Panc1 (cell line): ENCODE data around the gene RABGAP1L. TPM values are rescaled to one million over a fixed set of nuclear protein-coding genes. Genes with fewer than 3 reads are reported as not detected.

Experiments used
- ATAC-seq: fragments of 200-7000 bp; cut with Tn5 transposase; 2 replicates; pipeline ENCODE4 v1.9.1; 2020; ENCODE audit warnings: mild to moderate bottlenecking, moderate library complexity
- BruUV-seq: library from RNA; stranded (reverse); fragments of 400-500 nt; replicated peaks from 2 replicates; lab custom pipeline; 2021; lab: Mats Ljungman, UMichigan
- CTCF ChIA-PET: fragments of 300-600 bp; sonication (Branson Sonifier 250); formaldehyde crosslinking; loops from one replicate; lab custom pipeline; 2022; ENCODE audit warnings: antibody characterized with exemption; lab: Charles Lee
- POLR2A ChIA-PET: fragments of 300-600 bp; sonication (Branson Sonifier 250); formaldehyde crosslinking; loops from one replicate; lab custom pipeline; 2022; ENCODE audit warnings: antibody characterized with exemption; lab: Charles Lee
- DNase-seq: peaks from one replicate; pipeline ENCODE4 v3.0.0-alpha.2; 2010; ENCODE audit warnings: low read depth, low spot score
- H3K27ac ChIP-seq: 2 replicates; pipeline ENCODE4 v1.5.1; 2011; ENCODE audit warnings: mild to moderate bottlenecking, low read length, inconsistent platforms
- H3K27me3 ChIP-seq: fragments of 200-500 bp; sonication (Bioruptor generic); 2 replicates; pipeline ENCODE4 v1.6.0; 2014; ENCODE audit warnings: low read length, inconsistent platforms; ENCODE audit not compliant: control insufficient read depth, insufficient read depth
- H3K36me3 ChIP-seq: fragments of 200-500 bp; sonication (Bioruptor generic); 2 replicates; pipeline ENCODE4 v1.5.1; 2014; ENCODE audit warnings: inconsistent platforms, mild to moderate bottlenecking, low read length, moderate library complexity; ENCODE audit not compliant: control insufficient read depth, insufficient read depth
- H3K4me1 ChIP-seq: 2 replicates; pipeline ENCODE4 v1.5.1; 2011; ENCODE audit warnings: inconsistent platforms, mild to moderate bottlenecking, low read length, moderate library complexity; ENCODE audit not compliant: control insufficient read depth, insufficient read depth
- H3K4me3 ChIP-seq, 2 experiments: 2 replicates each; pipeline ENCODE4 v1.5.1; 2011 to 2012; ENCODE audit warnings: low read depth in 2 of 2, low read length in 2 of 2, mild to moderate bottlenecking in 2 of 2, inconsistent platforms in 1 of 2, moderate library complexity in 1 of 2
- H3K9me3 ChIP-seq: fragments of 200-500 bp; sonication (Bioruptor generic); 2 replicates; pipeline ENCODE4 v1.5.1; 2014; ENCODE audit warnings: low read depth, mild to moderate bottlenecking, inconsistent platforms, low read length, moderate library complexity; ENCODE audit not compliant: control insufficient read depth, insufficient read depth
- POLR2AphosphoS5 ChIP-seq: IDR thresholded peaks from 2 replicates; pipeline ENCODE4 v1.6.1; 2012; ENCODE audit warnings: mild to moderate bottlenecking, low read depth, low read length, moderate library complexity
- REST ChIP-seq, 2 experiments: IDR thresholded peaks; 2 replicates each; pipeline ENCODE4 v1.6.1; 2011 to 2012; ENCODE audit warnings: low read depth in 2 of 2, control low read depth in 1 of 2, low read length in 1 of 2, mild to moderate bottlenecking in 1 of 2, moderate library complexity in 1 of 2; ENCODE audit not compliant: insufficient read depth in 1 of 2
- SIN3A ChIP-seq: IDR thresholded peaks from 2 replicates; pipeline ENCODE4 v1.6.1; 2012; ENCODE audit warnings: low read depth, mild to moderate bottlenecking, low read length, moderate library complexity, borderline replicate concordance; ENCODE audit not compliant: insufficient read depth
- TCF7L2 ChIP-seq: IDR thresholded peaks from 2 replicates; pipeline ENCODE4 v1.6.1; 2011; ENCODE audit warnings: mild to moderate bottlenecking, low read depth, low read length, inconsistent platforms
- in situ Hi-C: cut with HindIII; loops from 2 replicates; pipeline ENCODE4 v1.10.0; 2016; ENCODE audit warnings: low sequenced_read_pairs, low pct_unique_long_range_greater_than_20kb
- intact Hi-C: fragments of 100-400 bp; cut with micrococcal nuclease; formaldehyde crosslinking; loops from one replicate; pipeline ENCODE4 v1.10.0; 2022; ENCODE audit not compliant: unreplicated experiment
- total RNA-seq: library from RNA; stranded (reverse); gene quantifications from one replicate; pipeline ENCODE4 v1.2.1, GENCODE V29; 2021; ENCODE audit not compliant: unreplicated experiment
- TF ChIP-seq, protein P1 (sequence below): fragments of 450-650 bp; IDR thresholded peaks from 2 replicates; pipeline ENCODE4 v1.5.1; 2017; ENCODE audit warnings: mild to moderate bottlenecking

Gene RABGAP1L
- total RNA-seq, 1 experiment from 2014 or later = 37.0 TPM

GRCh38 chr1:174724219-174724618 lies 564.9 kb downstream of the RABGAP1L start:
- no peak overlapping the region for H3K27ac ChIP-seq

GRCh38 chr1:174726167-174726879 lies 567.0 kb downstream of the RABGAP1L start:
- no peaks in the 10 kb centered on the region for H3K9me3 ChIP-seq
- no peaks in the 10 kb centered on the region for H3K27me3 ChIP-seq
- intact Hi-C loops (loop anchor here (1.0 kb wide), 1 partner anchor 464 kb away; no protein-coding TSS in a partner anchor), in situ Hi-C loops (no loop called here)
- H3K27ac ChIP-seq = no peak overlapping the region
- CTCF ChIA-PET = interaction anchor here (0.6 to 1.0 kb wide), 2 partner anchors 24 to 463 kb away, joined by 3 to 7 read pairs; no protein-coding TSS in a partner anchor
- BruUV-seq = no TSS peak
- H3K36me3 ChIP-seq = no peaks in the 10 kb centered on the region
- no peak for TF ChIP-seq POLR2AphosphoS5
- no peak for TF ChIP-seq SIN3A
- TF ChIP-seq, protein P1, sequence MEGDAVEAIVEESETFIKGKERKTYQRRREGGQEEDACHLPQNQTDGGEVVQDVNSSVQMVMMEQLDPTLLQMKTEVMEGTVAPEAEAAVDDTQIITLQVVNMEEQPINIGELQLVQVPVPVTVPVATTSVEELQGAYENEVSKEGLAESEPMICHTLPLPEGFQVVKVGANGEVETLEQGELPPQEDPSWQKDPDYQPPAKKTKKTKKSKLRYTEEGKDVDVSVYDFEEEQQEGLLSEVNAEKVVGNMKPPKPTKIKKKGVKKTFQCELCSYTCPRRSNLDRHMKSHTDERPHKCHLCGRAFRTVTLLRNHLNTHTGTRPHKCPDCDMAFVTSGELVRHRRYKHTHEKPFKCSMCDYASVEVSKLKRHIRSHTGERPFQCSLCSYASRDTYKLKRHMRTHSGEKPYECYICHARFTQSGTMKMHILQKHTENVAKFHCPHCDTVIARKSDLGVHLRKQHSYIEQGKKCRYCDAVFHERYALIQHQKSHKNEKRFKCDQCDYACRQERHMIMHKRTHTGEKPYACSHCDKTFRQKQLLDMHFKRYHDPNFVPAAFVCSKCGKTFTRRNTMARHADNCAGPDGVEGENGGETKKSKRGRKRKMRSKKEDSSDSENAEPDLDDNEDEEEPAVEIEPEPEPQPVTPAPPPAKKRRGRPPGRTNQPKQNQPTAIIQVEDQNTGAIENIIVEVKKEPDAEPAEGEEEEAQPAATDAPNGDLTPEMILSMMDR = peak; percentile 65; the same call in 1 of the 2 replicates
- TF ChIP-seq TCF7L2 = no peak
- TF ChIP-seq REST (IDR thresholded peaks at IDR 0.05; ENCODE audit: insufficient read depth in 1 of 2, low read depth in 2 of 2, low read length in 1 of 2) = no peak
- H3K4me3 ChIP-seq = no peak overlapping the region
- POLR2A ChIA-PET = no interaction called here
- DNase-seq (no peak), ATAC-seq (no peak)
- no peaks in the 10 kb centered on the region for H3K4me1 ChIP-seq

More at GRCh38 chr1:174724219-174724618, 564.9 kb downstream of the RABGAP1L start:
- no peak for ATAC-seq
- ChIA-PET CTCF (interaction anchor here (1.2 kb wide), 1 partner anchor 462 kb away, joined by 3 read pairs; no protein-coding TSS in a partner anchor), POLR2A (no interaction called here)
- Histone ChIP-seq H3K9me3 (no peaks in the 10 kb centered on the region), H3K4me3 (no peak overlapping the region), H3K36me3 (no peaks in the 10 kb centered on the region), H3K27me3 (no peaks in the 10 kb centered on the region), H3K4me1 (no peaks in the 10 kb centered on the region)
- TF ChIP-seq REST (IDR thresholded peaks at IDR 0.05; ENCODE audit: insufficient read depth in 1 of 2, low read depth in 2 of 2, low read length in 1 of 2) = no peak
- TF ChIP-seq, protein P1 = no peak
- no peak for TF ChIP-seq POLR2AphosphoS5
- TF ChIP-seq SIN3A = no peak
- TF ChIP-seq TCF7L2 = no peak
- intact Hi-C loops (no loop called here), in situ Hi-C loops (no loop called here)
- DNase-seq = no peak
- no TSS peak for BruUV-seq
